PC-9 (cell line): ENCODE data around the gene AMBRA1. TPM values are rescaled to one million over a fixed set of nuclear protein-coding genes. Genes with fewer than 3 reads are reported as not detected.

ENCODE experiments used
- BruUV-seq: library from RNA; stranded (reverse); fragments of 400-500 nt; replicated peaks from 2 replicates; lab custom pipeline; 2021; lab: Mats Ljungman, UMichigan
- CTCF ChIA-PET: fragments of 300-600 bp; sonication (Branson Sonifier 250); formaldehyde crosslinking; loops from one replicate; lab custom pipeline; 2022; ENCODE audit warnings: antibody characterized with exemption; lab: Charles Lee
- POLR2A ChIA-PET: fragments of 300-600 bp; sonication (Branson Sonifier 250); formaldehyde crosslinking; loops from one replicate; lab custom pipeline; 2022; ENCODE audit warnings: antibody characterized with exemption; ENCODE audit not compliant: unreplicated experiment; lab: Charles Lee
- DNase-seq, 2 experiments: peaks; one replicate each; pipeline versions ENCODE4 v3.0.0 to v3.0.0-alpha.2; 2015 to 2022; ENCODE audit warnings: mixed read lengths in 1 of 2
- H2AFZ ChIP-seq: fragments of 200-600 bp; sonication (generic); 2 replicates; pipeline ENCODE4 v1.8.1; 2017; ENCODE audit warnings: antibody characterized with exemption
- H3F3A ChIP-seq: fragments of 200-600 bp; sonication (generic); 2 replicates; pipeline ENCODE4 v1.8.1; 2017; ENCODE audit warnings: antibody characterized with exemption, mild to moderate bottlenecking, low read depth; ENCODE audit not compliant: insufficient read depth
- H3K27ac ChIP-seq: fragments of 200-600 bp; sonication (generic); 2 replicates; pipeline ENCODE4 v1.6.1; 2016; ENCODE audit warnings: mixed run types
- H3K27me3 ChIP-seq: fragments of 200-600 bp; sonication (generic); 2 replicates; pipeline ENCODE4 v1.6.1; 2016; ENCODE audit warnings: low read depth, mixed run types; ENCODE audit not compliant: insufficient read depth
- H3K36me3 ChIP-seq: fragments of 200-600 bp; sonication (generic); 2 replicates; pipeline ENCODE4 v1.6.1; 2016; ENCODE audit warnings: low read depth, mixed run types
- H3K4me1 ChIP-seq: fragments of 200-600 bp; sonication (generic); replicated peaks from 2 replicates; pipeline ENCODE4 v1.6.1; 2016; ENCODE audit warnings: mixed run types; ENCODE audit not compliant: insufficient read depth
- H3K4me2 ChIP-seq: fragments of 200-600 bp; sonication (generic); 2 replicates; pipeline ENCODE4 v1.6.1; 2017; ENCODE audit warnings: mixed run types
- H3K4me3 ChIP-seq: fragments of 200-600 bp; sonication (generic); 2 replicates; pipeline ENCODE4 v1.6.1; 2016; ENCODE audit warnings: mixed run types
- H3K79me2 ChIP-seq: fragments of 200-600 bp; sonication (generic); 2 replicates; pipeline ENCODE4 v1.6.1; 2017; ENCODE audit warnings: low read depth, mixed run types
- H3K9me2 ChIP-seq: fragments of 200-600 bp; sonication (generic); 2 replicates; pipeline ENCODE4 v1.8.1; 2017; ENCODE audit warnings: mild to moderate bottlenecking; ENCODE audit not compliant: insufficient read depth
- H3K9me3 ChIP-seq: fragments of 200-600 bp; sonication (generic); 2 replicates; pipeline ENCODE4 v1.8.1; 2016; ENCODE audit warnings: low read depth; ENCODE audit not compliant: insufficient read depth
- H4K20me1 ChIP-seq: fragments of 200-600 bp; sonication (generic); 2 replicates; pipeline ENCODE4 v1.8.1; 2017; ENCODE audit not compliant: insufficient read depth
- CTCF ChIP-seq: fragments of 200-600 bp; sonication (generic); conservative IDR thresholded peaks from 2 replicates; pipeline ENCODE4 v1.6.1; 2017; ENCODE audit warnings: mixed run types, antibody characterized with exemption, mild to moderate bottlenecking, moderate library complexity
- EZH2 ChIP-seq: fragments of 200-600 bp; sonication (generic); IDR thresholded peaks from 2 replicates; pipeline ENCODE4 v1.8.0; 2017; ENCODE audit warnings: antibody characterized with exemption, low read depth
- intact Hi-C: fragments of 100-400 bp; cut with micrococcal nuclease; formaldehyde crosslinking; loops from one replicate; pipeline ENCODE4 v1.10.0; 2022; ENCODE audit not compliant: unreplicated experiment
- total RNA-seq: library from RNA; stranded (reverse); gene quantifications from 2 replicates; pipeline ENCODE4 v1.2.3, GENCODE V29; 2021

Gene AMBRA1
- total RNA-seq, 1 experiment from 2014 or later, result 41.4 TPM

GRCh38 chr11:46369458-46370152, 224.2 kb downstream of the AMBRA1 start:
- POLR2A ChIA-PET, result no interaction called here
- H4K20me1 ChIP-seq, result peaks cover 2% of the 10 kb centered on the region; the same call in 1 of the 2 replicates
- peaks cover 14% of the 10 kb centered on the region; the same call in 1 of the 2 replicates for H3F3A ChIP-seq
- no peak overlapping the region for H3K4me3 ChIP-seq
- no peaks in the 10 kb centered on the region for H3K4me1 ChIP-seq
- H3K27ac ChIP-seq, result no peak overlapping the region
- CTCF ChIA-PET, result no interaction called here
- peaks cover 8% of the 10 kb centered on the region; the same call in 1 of the 2 replicates for H3K36me3 ChIP-seq
- no TSS peak for BruUV-seq
- no peak overlapping the region for H2AFZ ChIP-seq
- no peaks in the 10 kb centered on the region for H3K9me2 ChIP-seq
- peak; percentile 60 to 79 for DNase-seq
- H3K9me3 ChIP-seq, result no peaks in the 10 kb centered on the region
- no peaks in the 10 kb centered on the region for H3K27me3 ChIP-seq
- intact Hi-C loops, result loop anchor here (2.0 to 5.0 kb wide), 3 partner anchors 169 to 988 kb away; no protein-coding TSS in a partner anchor
- TF ChIP-seq CTCF (peak; percentile 95), EZH2 (no peak)
- peaks cover 4% of the 10 kb centered on the region for H3K79me2 ChIP-seq
- no peak overlapping the region for H3K4me2 ChIP-seq

GRCh38 chr11:46367916-46368267, 225.9 kb downstream of the AMBRA1 start:
- CTCF ChIA-PET, result interaction anchor here (1.6 kb wide), 1 partner anchor 21 kb away, joined by 3 read pairs; no protein-coding TSS in a partner anchor
- intact Hi-C loops, result loop anchor here (1.0 to 5.0 kb wide), 5 partner anchors 129 to 989 kb away; no protein-coding TSS in a partner anchor
- no TSS peak for BruUV-seq

More at GRCh38 chr11:46367916-46368267, 225.9 kb downstream of the AMBRA1 start:
- H3K9me3 ChIP-seq, result no peaks in the 10 kb centered on the region
- peaks cover 8% of the 10 kb centered on the region; the same call in 1 of the 2 replicates for H3K36me3 ChIP-seq
- H3K4me3 ChIP-seq, result no peak overlapping the region
- no peak overlapping the region for H2AFZ ChIP-seq
- DNase-seq, result no peak
- no peaks in the 10 kb centered on the region for H3K27me3 ChIP-seq
- peaks cover 11% of the 10 kb centered on the region; the same call in 1 of the 2 replicates for H4K20me1 ChIP-seq
- POLR2A ChIA-PET, result no interaction called here
- TF ChIP-seq EZH2 (no peak), CTCF (peak; percentile 49)
- peaks cover 13% of the 10 kb centered on the region for H3K79me2 ChIP-seq
- no peak overlapping the region for H3K27ac ChIP-seq
- no peak overlapping the region for H3K4me2 ChIP-seq
- no peaks in the 10 kb centered on the region for H3K9me2 ChIP-seq
- peaks cover 13% of the 10 kb centered on the region; the same call in 1 of the 2 replicates for H3F3A ChIP-seq
- H3K4me1 ChIP-seq, result peaks cover 15% of the 10 kb centered on the region
